ENCODE data around the gene RNF167. TPM values are rescaled to one million over a fixed set of nuclear protein-coding genes. Genes with fewer than 3 reads are reported as not detected.
A peak's percentile ranks its signal among the peaks of the same experiment; 100 is the strongest.

RNF167 gene
- total and polyA plus RNA-seq, 2 of the 13 experiments (the other 11 are each of a cell fraction or from before 2014, with no cell fraction given) = 44.1 to 45.4 TPM

DNA sequence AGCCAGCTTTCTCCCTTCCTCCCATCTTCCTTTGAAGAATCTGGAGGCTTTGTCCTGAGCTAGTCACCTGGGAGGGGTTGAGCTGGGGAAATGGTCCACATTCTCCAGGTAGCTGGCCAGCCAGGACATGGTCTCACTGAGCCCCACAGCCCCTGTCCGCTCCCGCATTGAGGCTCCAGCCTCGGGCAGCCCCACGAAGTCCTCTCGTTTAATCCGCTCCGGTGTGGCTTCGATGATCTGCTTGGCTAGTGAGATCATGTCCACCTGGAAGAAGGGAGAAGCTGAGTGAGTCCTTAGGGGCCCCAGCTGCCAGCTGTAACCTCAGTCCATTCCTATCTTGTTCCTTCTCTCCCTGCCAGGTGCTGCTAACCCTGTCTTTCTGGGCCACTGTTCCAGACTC is 30.2 kb downstream of the RNF167 start:
- ChIA-PET CTCF (ENCODE audit: low intra/inter-chr PET ratio, low total read pairs) (interaction anchor here (0.9 kb wide), 1 partner anchor 61 kb away, joined by 3 read pairs; no protein-coding TSS in a partner anchor), POLR2A (interaction anchor here (0.9 to 10.5 kb wide), 11 partner anchors 13 to 199 kb away, joined by 3 to 273 read pairs (median 4); partner anchors contain the start of genes CAMTA2, ENO3, PFN1 and RNF167)
- BruUV-seq (replicated peaks) = no TSS peak
- peak overlapping the region; percentile 82 for H3K4me2 ChIP-seq (ENCODE audit: low read depth, low read length)
- peaks cover 0 to 10% of the 10 kb centered on the region in 2 experiments; a peak in 3 of 5 replicates for H3K36me3 ChIP-seq (replicated peaks in 1 of 2; ENCODE audit: control insufficient read depth in 1 of 2, insufficient read depth in 2 of 2, low read length in 2 of 2)
- no peaks in the 10 kb centered on the region for H3K9me3 ChIP-seq (ENCODE audit: low read length)
- peak overlapping the region in 1 of 3 experiments; percentile 88; a peak in 2 of 6 replicates for H3K4me3 ChIP-seq (replicated peaks in 1 of 3; ENCODE audit: insufficient read depth in 1 of 3, low read depth in 2 of 3, low read length in 3 of 3)
- intact Hi-C loops (cut with micrococcal nuclease; ENCODE audit: unreplicated experiment) (no loop called here), in situ Hi-C loops (cut with HindIII; ENCODE audit: extremely low pct_ligation_motif_present, low pct_unique_long_range_greater_than_20kb) (no loop called here)
- H3K79me2 ChIP-seq (ENCODE audit: insufficient read depth, low read length) = peaks cover 27% of the 10 kb centered on the region
- H2AFZ ChIP-seq (ENCODE audit: low read length) = no peak overlapping the region
- no peak for FAIRE-seq
- no peak for DNase-seq (ENCODE audit: low spot score)
- WGBS (ENCODE audit: low lambda C conversion rate) = 97% methylated on average over 8 of the region's 8 CpGs
- H4K20me1 ChIP-seq (ENCODE audit: insufficient read depth, low read length) = no peaks in the 10 kb centered on the region
- no peak for ATAC-seq
- H3K9ac ChIP-seq (ENCODE audit: insufficient read depth, low read depth, low read length) = peak overlapping the region; percentile 91; the same call in 1 of the 2 replicates
- peak overlapping the region; percentile 92 for H3K27ac ChIP-seq (ENCODE audit: extremely low read length, insufficient read depth, low read length)
- H3K27me3 ChIP-seq (ENCODE audit: control insufficient read depth in 1 of 2, insufficient read depth in 2 of 2, low read length in 2 of 2) = no peaks in the 10 kb centered on the region; a peak in 1 of 5 replicates
- H3K4me1 ChIP-seq (ENCODE audit: insufficient read depth, low read length) = peaks cover 31% of the 10 kb centered on the region
- TF ChIP-seq ZNF724P (CRISPR knock-in tag; IDR thresholded peaks at IDR 0.05; ENCODE audit: borderline replicate concordance) = no peak
- TF ChIP-seq ZNF256 (CRISPR knock-in tag; conservative IDR thresholded peaks at IDR 0.05) = no peak
- TF ChIP-seq, protein P1, sequence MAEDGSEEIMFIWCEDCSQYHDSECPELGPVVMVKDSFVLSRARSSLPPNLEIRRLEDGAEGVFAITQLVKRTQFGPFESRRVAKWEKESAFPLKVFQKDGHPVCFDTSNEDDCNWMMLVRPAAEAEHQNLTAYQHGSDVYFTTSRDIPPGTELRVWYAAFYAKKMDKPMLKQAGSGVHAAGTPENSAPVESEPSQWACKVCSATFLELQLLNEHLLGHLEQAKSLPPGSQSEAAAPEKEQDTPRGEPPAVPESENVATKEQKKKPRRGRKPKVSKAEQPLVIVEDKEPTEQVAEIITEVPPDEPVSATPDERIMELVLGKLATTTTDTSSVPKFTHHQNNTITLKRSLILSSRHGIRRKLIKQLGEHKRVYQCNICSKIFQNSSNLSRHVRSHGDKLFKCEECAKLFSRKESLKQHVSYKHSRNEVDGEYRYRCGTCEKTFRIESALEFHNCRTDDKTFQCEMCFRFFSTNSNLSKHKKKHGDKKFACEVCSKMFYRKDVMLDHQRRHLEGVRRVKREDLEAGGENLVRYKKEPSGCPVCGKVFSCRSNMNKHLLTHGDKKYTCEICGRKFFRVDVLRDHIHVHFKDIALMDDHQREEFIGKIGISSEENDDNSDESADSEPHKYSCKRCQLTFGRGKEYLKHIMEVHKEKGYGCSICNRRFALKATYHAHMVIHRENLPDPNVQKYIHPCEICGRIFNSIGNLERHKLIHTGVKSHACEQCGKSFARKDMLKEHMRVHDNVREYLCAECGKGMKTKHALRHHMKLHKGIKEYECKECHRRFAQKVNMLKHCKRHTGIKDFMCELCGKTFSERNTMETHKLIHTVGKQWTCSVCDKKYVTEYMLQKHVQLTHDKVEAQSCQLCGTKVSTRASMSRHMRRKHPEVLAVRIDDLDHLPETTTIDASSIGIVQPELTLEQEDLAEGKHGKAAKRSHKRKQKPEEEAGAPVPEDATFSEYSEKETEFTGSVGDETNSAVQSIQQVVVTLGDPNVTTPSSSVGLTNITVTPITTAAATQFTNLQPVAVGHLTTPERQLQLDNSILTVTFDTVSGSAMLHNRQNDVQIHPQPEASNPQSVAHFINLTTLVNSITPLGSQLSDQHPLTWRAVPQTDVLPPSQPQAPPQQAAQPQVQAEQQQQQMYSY (CRISPR knock-in tag; IDR thresholded peaks at IDR 0.05) = no peak
- TF ChIP-seq ZNF782 (CRISPR knock-in tag; IDR thresholded peaks at IDR 0.05; ENCODE audit: borderline replicate concordance) = 0 out of 2 replicates have a peak, but pooled peaks have one; percentile 34
- TF ChIP-seq TMF1 (CRISPR knock-in tag; IDR thresholded peaks at IDR 0.05; ENCODE audit: low read depth) = no peak
- peak; percentile 56 for TF ChIP-seq AGO2 (optimal IDR thresholded peaks at IDR 0.05; ENCODE audit: low read depth, low read length)
- TF ChIP-seq, protein P2, sequence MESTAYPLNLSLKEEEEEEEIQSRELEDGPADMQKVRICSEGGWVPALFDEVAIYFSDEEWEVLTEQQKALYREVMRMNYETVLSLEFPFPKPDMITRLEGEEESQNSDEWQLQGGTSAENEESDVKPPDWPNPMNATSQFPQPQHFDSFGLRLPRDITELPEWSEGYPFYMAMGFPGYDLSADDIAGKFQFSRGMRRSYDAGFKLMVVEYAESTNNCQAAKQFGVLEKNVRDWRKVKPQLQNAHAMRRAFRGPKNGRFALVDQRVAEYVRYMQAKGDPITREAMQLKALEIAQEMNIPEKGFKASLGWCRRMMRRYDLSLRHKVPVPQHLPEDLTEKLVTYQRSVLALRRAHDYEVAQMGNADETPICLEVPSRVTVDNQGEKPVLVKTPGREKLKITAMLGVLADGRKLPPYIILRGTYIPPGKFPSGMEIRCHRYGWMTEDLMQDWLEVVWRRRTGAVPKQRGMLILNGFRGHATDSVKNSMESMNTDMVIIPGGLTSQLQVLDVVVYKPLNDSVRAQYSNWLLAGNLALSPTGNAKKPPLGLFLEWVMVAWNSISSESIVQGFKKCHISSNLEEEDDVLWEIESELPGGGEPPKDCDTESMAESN (CRISPR knock-in tag; conservative IDR thresholded peaks at IDR 0.05) = no peak
- TF ChIP-seq GLI4 (CRISPR knock-in tag; IDR thresholded peaks at IDR 0.05; ENCODE audit: borderline replicate concordance) = no peak
- TF ChIP-seq, protein P3, sequence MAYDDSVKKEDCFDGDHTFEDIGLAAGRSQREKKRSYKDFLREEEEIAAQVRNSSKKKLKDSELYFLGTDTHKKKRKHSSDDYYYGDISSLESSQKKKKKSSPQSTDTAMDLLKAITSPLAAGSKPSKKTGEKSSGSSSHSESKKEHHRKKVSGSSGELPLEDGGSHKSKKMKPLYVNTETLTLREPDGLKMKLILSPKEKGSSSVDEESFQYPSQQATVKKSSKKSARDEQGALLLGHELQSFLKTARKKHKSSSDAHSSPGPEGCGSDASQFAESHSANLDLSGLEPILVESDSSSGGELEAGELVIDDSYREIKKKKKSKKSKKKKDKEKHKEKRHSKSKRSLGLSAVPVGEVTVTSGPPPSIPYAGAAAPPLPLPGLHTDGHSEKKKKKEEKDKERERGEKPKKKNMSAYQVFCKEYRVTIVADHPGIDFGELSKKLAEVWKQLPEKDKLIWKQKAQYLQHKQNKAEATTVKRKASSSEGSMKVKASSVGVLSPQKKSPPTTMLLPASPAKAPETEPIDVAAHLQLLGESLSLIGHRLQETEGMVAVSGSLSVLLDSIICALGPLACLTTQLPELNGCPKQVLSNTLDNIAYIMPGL (CRISPR knock-in tag; IDR thresholded peaks at IDR 0.05; ENCODE audit: borderline replicate concordance in 1 of 2, low read depth in 1 of 2) = no peak
- no peak for TF ChIP-seq ZBTB8A (CRISPR knock-in tag; IDR thresholded peaks at IDR 0.05; ENCODE audit: borderline replicate concordance, low read depth)
- 0 out of 2 replicates have a peak, but pooled peaks have one; percentile 22 for TF ChIP-seq RBFOX2 (IDR thresholded peaks at IDR 0.05; ENCODE audit: low read depth, low read length)
- TF ChIP-seq ZC3H13 (CRISPR knock-in tag; IDR thresholded peaks at IDR 0.05) = 0 out of 2 replicates have a peak, but pooled peaks have one; percentile 16
- TF ChIP-seq ZNF619 (CRISPR knock-in tag; IDR thresholded peaks at IDR 0.05) = no peak
- 0 out of 2 replicates have a peak, but pooled peaks have one; percentile 2 for TF ChIP-seq SP4 (CRISPR knock-in tag; IDR thresholded peaks at IDR 0.05)
- 0 out of 2 replicates have a peak, but pooled peaks have one; percentile 34 for TF ChIP-seq ZNF709 (CRISPR knock-in tag; IDR thresholded peaks at IDR 0.05)
- TF ChIP-seq MLLT10 (CRISPR knock-in tag; IDR thresholded peaks at IDR 0.05) = no peak

Data from HepG2 (cell line).